ENCODE results near the gene C13orf42. TPM values are rescaled to one million over a fixed set of nuclear protein-coding genes. Genes with fewer than 3 reads are reported as not detected.

C13orf42 gene
- polyA plus RNA-seq, 1 experiment, result not detected

DNA sequence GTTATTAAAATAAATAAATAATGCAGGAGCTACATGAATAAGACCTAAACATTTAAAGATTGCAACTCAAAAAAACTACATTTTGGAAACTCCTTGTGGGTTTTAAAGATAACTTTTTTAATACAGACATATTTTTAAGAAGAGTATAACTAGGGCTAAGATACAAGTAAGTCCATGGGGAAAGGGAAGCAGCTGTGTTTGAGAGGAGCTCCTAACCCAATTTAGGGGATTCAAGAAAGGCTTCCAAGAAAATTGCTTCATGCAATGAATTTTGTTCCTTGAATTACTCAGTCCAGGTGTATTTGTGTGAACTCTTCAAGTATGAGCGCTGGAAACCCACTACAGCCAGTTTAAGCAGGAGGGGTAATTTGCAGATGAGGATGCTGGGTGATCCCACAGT, 44.1 kb upstream of the C13orf42 start:
- DNase-seq (ENCODE audit: low read depth), result no peak
- POLR2A ChIA-PET, result no interaction called here
- Histone ChIP-seq H3K4me3 (ENCODE audit: low read depth, low read length) (no peak overlapping the region), H3K36me3 (ENCODE audit: control insufficient read depth, insufficient read depth, low read length) (no peaks in the 10 kb centered on the region), H3K27me3 (ENCODE audit: control insufficient read depth, insufficient read depth, low read length) (no peaks in the 10 kb centered on the region)
- CTCF ChIA-PET, result interaction anchor here (8.0 kb wide), 1 partner anchor 132 kb away, joined by 74 read pairs; no protein-coding TSS in a partner anchor
- TF ChIP-seq, protein P1, sequence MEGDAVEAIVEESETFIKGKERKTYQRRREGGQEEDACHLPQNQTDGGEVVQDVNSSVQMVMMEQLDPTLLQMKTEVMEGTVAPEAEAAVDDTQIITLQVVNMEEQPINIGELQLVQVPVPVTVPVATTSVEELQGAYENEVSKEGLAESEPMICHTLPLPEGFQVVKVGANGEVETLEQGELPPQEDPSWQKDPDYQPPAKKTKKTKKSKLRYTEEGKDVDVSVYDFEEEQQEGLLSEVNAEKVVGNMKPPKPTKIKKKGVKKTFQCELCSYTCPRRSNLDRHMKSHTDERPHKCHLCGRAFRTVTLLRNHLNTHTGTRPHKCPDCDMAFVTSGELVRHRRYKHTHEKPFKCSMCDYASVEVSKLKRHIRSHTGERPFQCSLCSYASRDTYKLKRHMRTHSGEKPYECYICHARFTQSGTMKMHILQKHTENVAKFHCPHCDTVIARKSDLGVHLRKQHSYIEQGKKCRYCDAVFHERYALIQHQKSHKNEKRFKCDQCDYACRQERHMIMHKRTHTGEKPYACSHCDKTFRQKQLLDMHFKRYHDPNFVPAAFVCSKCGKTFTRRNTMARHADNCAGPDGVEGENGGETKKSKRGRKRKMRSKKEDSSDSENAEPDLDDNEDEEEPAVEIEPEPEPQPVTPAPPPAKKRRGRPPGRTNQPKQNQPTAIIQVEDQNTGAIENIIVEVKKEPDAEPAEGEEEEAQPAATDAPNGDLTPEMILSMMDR (IDR thresholded peaks at IDR 0.05; ENCODE audit: insufficient read depth, low read depth, low read length), result no peak

- TF ChIP-seq, protein P1 (IDR thresholded peaks at IDR 0.05; ENCODE audit: insufficient read depth, low read depth, low read length), result no peak
- H3K27me3 ChIP-seq (ENCODE audit: control insufficient read depth, insufficient read depth, low read length), result peaks cover 2% of the 10 kb centered on the region; the same call in 1 of the 2 replicates
- H3K36me3 ChIP-seq (ENCODE audit: control insufficient read depth, insufficient read depth, low read length), result no peaks in the 10 kb centered on the region
- CTCF ChIA-PET, result interaction anchor here (0.6 to 8.0 kb wide), 3 partner anchors 21 to 133 kb away, joined by 3 to 74 read pairs (median 5); no protein-coding TSS in a partner anchor
- DNase-seq (ENCODE audit: low read depth), result no peak
- POLR2A ChIA-PET, result no interaction called here
- no peak overlapping the region for H3K4me3 ChIP-seq (ENCODE audit: low read depth, low read length)
Observed at GRCh38 chr13:51154029-51154555, 43.0 kb upstream of the C13orf42 start.

GRCh38 chr13:51153527-51153926, 42.5 kb upstream of the C13orf42 start:
- POLR2A ChIA-PET, result no interaction called here
- TF ChIP-seq, protein P1 (IDR thresholded peaks at IDR 0.05; ENCODE audit: insufficient read depth, low read depth, low read length), result no peak
- H3K4me3 ChIP-seq (ENCODE audit: low read depth, low read length), result no peak overlapping the region

DNA sequence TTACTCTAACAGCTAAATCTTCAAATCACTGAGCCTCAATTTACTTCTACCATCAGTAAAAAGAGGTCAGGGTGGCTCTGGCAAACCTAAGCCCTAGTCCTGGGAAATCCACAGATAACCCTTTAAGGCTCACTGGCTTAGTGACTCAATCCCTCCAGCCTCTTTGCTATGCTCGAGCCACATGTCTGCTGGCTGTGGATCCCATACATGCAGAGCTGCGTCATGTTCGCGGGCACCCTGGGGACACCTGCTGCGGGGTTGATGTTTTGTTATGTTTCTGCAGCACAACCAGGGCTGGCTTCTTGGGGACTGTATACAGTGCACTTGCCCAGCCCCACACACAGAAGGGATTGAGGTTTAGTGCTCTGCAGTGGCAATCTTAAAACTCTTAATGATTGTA, 41.6 kb upstream of the C13orf42 start:
- TF ChIP-seq, protein P1 (IDR thresholded peaks at IDR 0.05; ENCODE audit: insufficient read depth, low read depth, low read length), result no peak
- Histone ChIP-seq H3K27me3 (ENCODE audit: control insufficient read depth, insufficient read depth, low read length) (peaks cover 5% of the 10 kb centered on the region; the same call in 1 of the 2 replicates), H3K36me3 (ENCODE audit: control insufficient read depth, insufficient read depth, low read length) (no peaks in the 10 kb centered on the region), H3K4me3 (ENCODE audit: low read depth, low read length) (no peak overlapping the region)
- POLR2A ChIA-PET, result no interaction called here
- CTCF ChIA-PET, result interaction anchor here (8.0 kb wide), 1 partner anchor 134 kb away, joined by 74 read pairs; no protein-coding TSS in a partner anchor
- DNase-seq (ENCODE audit: low read depth), result no peak

More at GRCh38 chr13:51153527-51153926, 42.5 kb upstream of the C13orf42 start:
- H3K36me3 ChIP-seq (ENCODE audit: control insufficient read depth, insufficient read depth, low read length), result no peaks in the 10 kb centered on the region
- CTCF ChIA-PET, result interaction anchor here (1.5 to 8.0 kb wide), 2 partner anchors 120 to 133 kb away, joined by 5 to 74 read pairs; no protein-coding TSS in a partner anchor
- peaks cover 5% of the 10 kb centered on the region; the same call in 1 of the 2 replicates for H3K27me3 ChIP-seq (ENCODE audit: control insufficient read depth, insufficient read depth, low read length)
- no peak for DNase-seq (ENCODE audit: low read depth)

- DNase-seq (ENCODE audit: low read depth), result no peak
- H3K36me3 ChIP-seq (ENCODE audit: control insufficient read depth, insufficient read depth, low read length), result no peaks in the 10 kb centered on the region
- TF ChIP-seq, protein P1 (IDR thresholded peaks at IDR 0.05; ENCODE audit: insufficient read depth, low read depth, low read length), result no peak
- peaks cover 5% of the 10 kb centered on the region; the same call in 1 of the 2 replicates for H3K27me3 ChIP-seq (ENCODE audit: control insufficient read depth, insufficient read depth, low read length)
- CTCF ChIA-PET, result interaction anchor here (0.6 to 8.0 kb wide), 2 partner anchors 116 to 135 kb away, joined by 3 to 74 read pairs; no protein-coding TSS in a partner anchor
- no peak overlapping the region for H3K4me3 ChIP-seq (ENCODE audit: low read depth, low read length)
- POLR2A ChIA-PET, result no interaction called here
Observed at GRCh38 chr13:51151463-51151862, 40.4 kb upstream of the C13orf42 start.
